ENCODE data around the gene PRDM16.

PRDM16 gene

GRCh38 chr1:3335754-3336640 lies 267.0 kb downstream of the PRDM16 start:
- no peak for TF ChIP-seq SUZ12 (IDR thresholded peaks at IDR 0.05; ENCODE audit: extremely low read depth, insufficient read depth, insufficient read length)
- TF ChIP-seq ZNF274 (IDR thresholded peaks at IDR 0.05; ENCODE audit: low read depth, low read length), result no peak
- TF ChIP-seq YY1 (IDR thresholded peaks at IDR 0.05; ENCODE audit: insufficient read depth, insufficient read length), result no peak
- Histone ChIP-seq H3K27me3 (ENCODE audit: insufficient read depth, insufficient read length) (no peaks in the 10 kb centered on the region), H3K9me3 (ENCODE audit: insufficient read depth, low read length) (no peaks in the 10 kb centered on the region; the same call in 1 of the 2 replicates), H3K4me3 (ENCODE audit: insufficient read length, low read depth) (no peak overlapping the region), H3K9ac (ENCODE audit: insufficient read length, low read depth) (no peak overlapping the region), H3K36me3 (ENCODE audit: insufficient read depth, insufficient read length, low read length) (no peaks in the 10 kb centered on the region), H3K4me1 (ENCODE audit: insufficient read depth, insufficient read length) (peaks cover 7% of the 10 kb centered on the region)
- DNase-seq (ENCODE audit: low read depth, low spot score), result no peak

DNA sequence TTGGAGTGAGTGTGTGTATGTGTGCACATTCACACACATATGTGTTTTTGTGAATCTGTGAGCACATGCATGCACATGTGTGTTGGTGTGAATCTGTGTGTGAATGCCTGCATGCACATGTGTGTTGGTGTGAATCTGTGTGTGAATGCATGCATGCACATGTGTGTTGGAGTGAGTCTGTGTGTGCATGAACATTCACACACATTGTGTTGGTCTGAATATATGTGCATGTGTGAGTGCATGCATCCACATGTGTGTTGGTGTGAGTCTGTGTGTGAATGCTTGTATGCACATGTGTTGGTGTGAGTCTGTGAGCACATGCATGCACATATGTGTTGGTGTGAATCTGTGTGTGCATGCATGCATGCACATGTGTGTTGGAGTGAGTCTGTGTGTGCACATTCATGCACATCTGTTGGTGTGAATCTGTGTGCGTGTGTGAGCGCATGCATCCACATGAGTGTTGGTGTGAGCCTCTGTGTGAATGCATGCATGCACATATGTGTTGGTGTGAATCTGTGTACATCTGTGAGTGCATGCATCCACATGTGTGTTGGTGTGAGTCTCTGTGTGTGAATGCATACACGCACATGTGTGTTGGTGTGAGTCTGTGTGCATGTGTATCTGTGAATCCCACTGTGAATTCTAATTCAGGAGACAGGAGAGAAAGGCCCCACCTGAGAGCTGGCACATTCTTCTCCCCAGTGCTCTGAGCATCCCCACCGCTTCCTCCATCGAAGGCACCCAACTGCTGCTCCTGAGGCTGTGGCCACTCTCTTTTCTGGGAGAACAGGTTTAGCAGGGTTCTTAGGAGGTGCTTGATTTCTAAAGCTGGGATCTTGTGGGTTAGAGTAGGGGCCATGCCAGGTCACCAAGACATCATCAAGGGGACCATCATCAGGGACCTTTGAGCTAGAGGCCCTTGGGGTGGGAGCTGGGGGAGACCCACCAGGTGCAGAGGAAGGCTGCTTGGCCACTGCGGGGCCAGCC lies 267.9 kb downstream of the PRDM16 start:
- H3K27me3 ChIP-seq (ENCODE audit: insufficient read depth, insufficient read length), result no peaks in the 10 kb centered on the region
- no peaks in the 10 kb centered on the region for H3K36me3 ChIP-seq (ENCODE audit: insufficient read depth, insufficient read length, low read length)
- no peak overlapping the region for H3K9ac ChIP-seq (ENCODE audit: insufficient read length, low read depth)
- DNase-seq (ENCODE audit: low read depth, low spot score), result no peak
- no peak overlapping the region for H3K4me3 ChIP-seq (ENCODE audit: insufficient read length, low read depth)
- no peaks in the 10 kb centered on the region; the same call in 1 of the 2 replicates for H3K9me3 ChIP-seq (ENCODE audit: insufficient read depth, low read length)
- TF ChIP-seq SUZ12 (IDR thresholded peaks at IDR 0.05; ENCODE audit: extremely low read depth, insufficient read depth, insufficient read length) (no peak), ZNF274 (IDR thresholded peaks at IDR 0.05; ENCODE audit: low read depth, low read length) (no peak), YY1 (IDR thresholded peaks at IDR 0.05; ENCODE audit: insufficient read depth, insufficient read length) (no peak)
- H3K4me1 ChIP-seq (ENCODE audit: insufficient read depth, insufficient read length), result no peaks in the 10 kb centered on the region

DNA sequence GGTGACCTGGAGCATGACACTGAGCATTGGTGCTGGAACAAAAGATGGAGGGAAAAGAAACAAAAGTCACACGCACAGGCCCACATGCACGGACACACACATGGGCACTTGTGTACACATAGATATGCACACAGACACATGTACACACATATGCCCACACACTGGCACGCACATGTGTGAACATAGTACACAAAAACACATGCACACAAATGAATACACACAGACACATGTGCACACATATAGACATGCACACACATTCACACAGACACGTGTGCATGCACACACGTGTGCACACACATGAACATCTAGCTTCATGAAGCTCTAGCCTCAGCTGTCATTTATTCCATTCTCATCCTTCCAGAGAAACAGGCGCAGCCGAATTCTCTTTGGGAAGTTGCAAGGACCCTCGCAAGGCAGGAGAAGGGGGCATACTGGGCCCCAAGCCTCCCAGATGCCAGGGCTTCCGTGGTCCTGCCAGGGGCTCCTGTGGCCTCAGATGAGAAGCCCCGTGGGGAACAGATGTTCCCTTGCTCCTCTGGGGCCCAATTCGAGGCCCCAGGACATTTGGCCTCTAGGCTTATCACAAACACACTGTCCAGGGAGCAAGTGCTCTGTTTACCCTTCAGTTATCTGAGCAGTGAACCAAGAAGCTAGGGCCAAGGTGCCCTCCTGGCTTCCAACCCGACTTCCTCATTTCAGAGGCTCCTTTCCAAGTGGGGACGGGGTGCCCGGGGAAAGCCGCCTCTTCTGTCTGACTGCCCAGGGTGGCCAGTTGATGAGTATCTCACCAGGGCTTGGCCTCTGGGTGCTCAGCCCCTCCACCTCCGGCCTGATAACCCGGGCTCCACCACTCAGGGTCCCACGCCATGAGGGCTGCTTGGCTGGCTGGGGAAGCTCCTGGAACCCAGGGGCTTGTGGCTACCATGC lies 269.1 kb downstream of the PRDM16 start:
- Histone ChIP-seq H3K9me3 (ENCODE audit: insufficient read depth, low read length) (no peaks in the 10 kb centered on the region; the same call in 1 of the 2 replicates), H3K27me3 (ENCODE audit: insufficient read depth, insufficient read length) (no peaks in the 10 kb centered on the region), H3K36me3 (ENCODE audit: insufficient read depth, insufficient read length, low read length) (no peaks in the 10 kb centered on the region), H3K9ac (ENCODE audit: insufficient read length, low read depth) (no peak overlapping the region), H3K4me3 (ENCODE audit: insufficient read length, low read depth) (no peak overlapping the region), H3K4me1 (ENCODE audit: insufficient read depth, insufficient read length) (no peaks in the 10 kb centered on the region)
- TF ChIP-seq YY1 (IDR thresholded peaks at IDR 0.05; ENCODE audit: insufficient read depth, insufficient read length), result no peak
- no peak for TF ChIP-seq ZNF274 (IDR thresholded peaks at IDR 0.05; ENCODE audit: low read depth, low read length)
- TF ChIP-seq SUZ12 (IDR thresholded peaks at IDR 0.05; ENCODE audit: extremely low read depth, insufficient read depth, insufficient read length), result no peak
- no peak for DNase-seq (ENCODE audit: low read depth, low spot score)

GRCh38 chr1:3338725-3339070 lies 269.7 kb downstream of the PRDM16 start:
- no peaks in the 10 kb centered on the region for H3K4me1 ChIP-seq (ENCODE audit: insufficient read depth, insufficient read length)
- no peaks in the 10 kb centered on the region for H3K27me3 ChIP-seq (ENCODE audit: insufficient read depth, insufficient read length)
- no peak overlapping the region for H3K4me3 ChIP-seq (ENCODE audit: insufficient read length, low read depth)
- peaks cover 2% of the 10 kb centered on the region; the same call in 1 of the 2 replicates for H3K9me3 ChIP-seq (ENCODE audit: insufficient read depth, low read length)
- H3K36me3 ChIP-seq (ENCODE audit: insufficient read depth, insufficient read length, low read length), result no peaks in the 10 kb centered on the region
- TF ChIP-seq ZNF274 (IDR thresholded peaks at IDR 0.05; ENCODE audit: low read depth, low read length) (no peak), SUZ12 (IDR thresholded peaks at IDR 0.05; ENCODE audit: extremely low read depth, insufficient read depth, insufficient read length) (no peak), YY1 (IDR thresholded peaks at IDR 0.05; ENCODE audit: insufficient read depth, insufficient read length) (no peak)
- H3K9ac ChIP-seq (ENCODE audit: insufficient read length, low read depth), result no peak overlapping the region
- DNase-seq (ENCODE audit: low read depth, low spot score), result no peak

DNA sequence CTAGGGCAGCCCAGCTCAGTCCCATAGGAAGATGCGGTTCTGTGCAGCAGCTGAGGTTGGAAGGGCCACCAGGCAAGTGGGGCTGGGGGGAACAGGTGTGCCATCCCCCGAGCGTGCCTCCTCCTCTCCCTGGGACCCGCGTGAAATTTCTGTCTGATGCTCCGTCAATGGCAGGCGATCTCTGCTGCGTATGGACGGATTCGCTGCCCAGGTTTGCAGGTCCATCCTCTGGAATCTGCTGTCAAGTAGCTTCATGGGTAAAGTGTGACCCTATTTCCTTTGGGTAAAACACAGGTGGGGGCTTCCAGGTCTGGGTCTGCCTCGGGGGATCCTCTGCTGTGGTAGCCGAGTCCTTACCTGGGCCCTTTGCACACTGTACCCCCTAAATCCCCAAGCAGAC lies 270.9 kb downstream of the PRDM16 start:
- Histone ChIP-seq H3K4me3 (ENCODE audit: insufficient read length, low read depth) (no peak overlapping the region), H3K36me3 (ENCODE audit: insufficient read depth, insufficient read length, low read length) (no peaks in the 10 kb centered on the region), H3K27me3 (ENCODE audit: insufficient read depth, insufficient read length) (no peaks in the 10 kb centered on the region), H3K9me3 (ENCODE audit: insufficient read depth, low read length) (peaks cover 8% of the 10 kb centered on the region; the same call in 1 of the 2 replicates), H3K4me1 (ENCODE audit: insufficient read depth, insufficient read length) (no peaks in the 10 kb centered on the region), H3K9ac (ENCODE audit: insufficient read length, low read depth) (no peak overlapping the region)
- no peak for DNase-seq (ENCODE audit: low read depth, low spot score)
- no peak for TF ChIP-seq YY1 (IDR thresholded peaks at IDR 0.05; ENCODE audit: insufficient read depth, insufficient read length)
- TF ChIP-seq SUZ12 (IDR thresholded peaks at IDR 0.05; ENCODE audit: extremely low read depth, insufficient read depth, insufficient read length), result no peak
- TF ChIP-seq ZNF274 (IDR thresholded peaks at IDR 0.05; ENCODE audit: low read depth, low read length), result no peak

DNA sequence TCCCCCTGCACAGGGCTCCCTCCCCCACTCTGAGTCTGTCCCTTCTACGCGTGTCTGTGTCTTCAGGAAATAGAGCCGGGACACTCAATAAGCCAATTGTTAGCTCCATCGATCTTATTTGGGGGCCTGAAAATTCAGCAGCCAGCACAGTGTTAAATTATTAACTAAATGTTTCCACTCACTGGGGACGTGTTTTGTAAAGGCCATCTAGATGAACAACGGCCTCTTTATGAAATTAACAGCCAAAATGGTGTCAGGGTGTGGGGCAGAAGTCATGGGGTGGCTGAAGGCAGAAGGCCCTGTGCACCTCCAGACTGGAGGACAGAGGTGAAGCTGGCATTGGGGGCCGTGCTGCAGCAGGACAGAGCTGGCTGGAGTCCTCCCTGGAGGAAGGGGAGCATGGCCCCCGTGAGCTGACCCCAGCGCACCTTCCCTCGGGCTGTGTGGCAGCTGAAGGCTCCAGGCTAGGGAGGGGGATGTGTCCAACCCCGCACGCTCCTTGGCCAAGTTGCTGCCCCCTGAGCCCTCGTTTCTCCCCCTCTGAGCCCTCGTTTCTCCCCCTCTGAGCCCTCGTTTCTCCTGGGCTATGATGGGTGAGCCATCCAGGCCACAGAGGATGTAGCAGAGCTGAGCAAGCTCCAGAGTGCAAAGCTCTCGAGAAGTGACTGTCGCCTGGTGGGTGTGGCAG lies 271.7 kb downstream of the PRDM16 start:
- no peak overlapping the region for H3K4me3 ChIP-seq (ENCODE audit: insufficient read length, low read depth)
- TF ChIP-seq ZNF274 (IDR thresholded peaks at IDR 0.05; ENCODE audit: low read depth, low read length), result no peak
- no peak for TF ChIP-seq YY1 (IDR thresholded peaks at IDR 0.05; ENCODE audit: insufficient read depth, insufficient read length)
- TF ChIP-seq SUZ12 (IDR thresholded peaks at IDR 0.05; ENCODE audit: extremely low read depth, insufficient read depth, insufficient read length), result no peak
- no peaks in the 10 kb centered on the region for H3K4me1 ChIP-seq (ENCODE audit: insufficient read depth, insufficient read length)
- H3K9me3 ChIP-seq (ENCODE audit: insufficient read depth, low read length), result peaks cover 8% of the 10 kb centered on the region; the same call in 1 of the 2 replicates
- DNase-seq (ENCODE audit: low read depth, low spot score), result no peak
- no peaks in the 10 kb centered on the region for H3K27me3 ChIP-seq (ENCODE audit: insufficient read depth, insufficient read length)
- no peak overlapping the region for H3K9ac ChIP-seq (ENCODE audit: insufficient read length, low read depth)
- no peaks in the 10 kb centered on the region for H3K36me3 ChIP-seq (ENCODE audit: insufficient read depth, insufficient read length, low read length)
